Heart left ventricle (tissue), 16 donors: ENCODE measurements around the gene KIF26A. TPM values are rescaled to one million over a fixed set of nuclear protein-coding genes. Genes with fewer than 3 reads are reported as not detected.
A peak's percentile ranks its signal among the peaks of the same experiment; 100 is the strongest.

Experiments used
- ATAC-seq, 4 donors: fragments of 200-7000 bp; cut with Tn5 transposase; one replicate each; pipeline ENCODE4 v1.9.1; 2020 to 2022; ENCODE audit warnings: moderate library complexity in 4 of 4, mild to moderate bottlenecking in 3 of 4, moderate number of reproducible peaks in 1 of 4
- DNase-seq, 5 donors: peaks; one replicate each; pipeline ENCODE4 v3.0.0-alpha.2; 2020
- H3K27ac ChIP-seq, 12 donors: fragments of 200-600 bp; sonication (generic) in 4 of 12; one replicate each; pipeline versions ENCODE4 v1.5.0 to v1.8.0; 2016 to 2022; ENCODE audit warnings: mild to moderate bottlenecking in 2 of 12
- H3K27me3 ChIP-seq, 9 donors: fragments of 200-600 bp; sonication (generic) in 2 of 9; one replicate each; pipeline versions ENCODE4 v1.5.1 to v1.8.0; 2016 to 2022; ENCODE audit warnings: mild to moderate bottlenecking in 3 of 9
- H3K36me3 ChIP-seq, 9 donors: fragments of 200-600 bp; sonication (generic) in 2 of 9; one replicate each; pipeline versions ENCODE4 v1.5.0 to v1.8.0; 2018 to 2022; ENCODE audit warnings: mild to moderate bottlenecking in 2 of 9
- H3K4me1 ChIP-seq, 12 donors: fragments of 200-600 bp; sonication (generic) in 4 of 12; one replicate each; pipeline versions ENCODE4 v1.5.0 to v1.8.0; 2016 to 2022; ENCODE audit warnings: mild to moderate bottlenecking in 3 of 12
- H3K4me3 ChIP-seq, 12 donors: fragments of 200-600 bp; sonication (generic) in 4 of 12; one replicate each; pipeline versions ENCODE4 v1.5.0 to v1.8.0; 2017 to 2022; ENCODE audit warnings: mild to moderate bottlenecking in 9 of 12, moderate library complexity in 4 of 12
- H3K9me3 ChIP-seq, 12 donors: fragments of 200-600 bp; sonication (generic) in 4 of 12; one replicate each; pipeline versions ENCODE4 v1.5.0 to v1.8.0; 2016 to 2022; ENCODE audit warnings: mild to moderate bottlenecking in 1 of 12
- CTCF ChIP-seq, 12 donors: fragments of 200-600 bp; sonication (generic) in 4 of 12; IDR thresholded peaks; one replicate each; pipeline versions ENCODE4 v1.5.0 to v1.8.0; 2018 to 2022; ENCODE audit warnings: antibody characterized with exemption in 12 of 12, mild to moderate bottlenecking in 5 of 12
- POLR2A ChIP-seq, 2 donors: fragments of 450-650 bp; IDR thresholded peaks; one replicate each; pipeline ENCODE4 v1.6.1; 2017; ENCODE audit warnings: antibody characterized with exemption in 2 of 2, mild to moderate bottlenecking in 2 of 2, moderate library complexity in 2 of 2
- WGBS, 4 donors: extraction: QIAGEN DNeasy Blood & Tissue Kit in 2 of 4; methylation state at CpG; one replicate each; pipeline versions ENCODE4 v1.1.5 to v1.1.7; 2013 to 2018; 5-methylcytosine and 5-hydroxymethylcytosine counted together
- intact Hi-C, 10 donors: fragments of 100-400 bp; cut with DNase I; formaldehyde crosslinking; loops; one replicate each; pipeline versions ENCODE4 v1.11.1 to v1.14.2; 2022
- polyA plus RNA-seq, 2 donors: library from polyadenylated mRNA; stranded (reverse); fragments of 200-250 nt; gene quantifications; one replicate each; pipeline ENCODE4 v1.2.3, GENCODE V29; 2013
- total RNA-seq, 9 donors: library from RNA; depleted of rRNA in 2 of 9; stranded (reverse); fragments of >200 nt in 2 of 9; fragmentation: NEBNext Ultra II Directional in 3 of 9; extraction: Animal tissue kit (Norgen Biotek cat#: 25700) in 3 of 9; gene quantifications; one replicate each; pipeline versions ENCODE4 v1.1.0 to v1.2.4, GENCODE V29; 2016 to 2023
- donor health status: ischemic (EF 13 %, LVEDD 7.1; RV severe dilation, severe dysfunction).
- donor health status: healthy with polysubstance abuse.
- donor health status: DM: no; HTN: yes; CAD: no.
- donor health status: DM: no; HTN: no; CAD: no.
- donor health status: ischemic (EF 25% LVEDD 6.9; RV normal size, moderate dysfunction).
- donor health status: ischemic (EF 25% LVEDD 5.7; RV mildly dilated, moderate dysfunction).
- donor health status: healthy.
- donor health status: DM: yes; HTN: yes; CAD: no.
- donor health status: ischemic (EF 35%, LVEDD 5.7; RV mildly dilated, moderate dysfunction).
- donor health status: nonischemic (EF 11% LVEDD 7.7; RV severe dilation, severe dysfunction).
- donor health status: DM: yes; HTN: yes; CAD: no.
- donor health status: PGD.
- donor health status: ischemic (EF 29% LVEDD 5.4; RV normal size, mild dysfunction).
- donor health status: nonischemic (EF 23%, LVEDD 6.1; RV moderate dilation, normal function).

KIF26A gene
- total and polyA plus RNA-seq, 11 donors, result 4.9 to 12.6 (median 7.8) TPM

- DNase-seq (peak in 3 of 5 donors; percentile 9 to 52 (median 18)), ATAC-seq (no peak)
- intact Hi-C loops, result no loop called here
- H3K27ac ChIP-seq, result no peak overlapping the region
- 64 to 78% (median 73%) methylated on average over 19 to 23 of the region's 23 CpGs for WGBS, 4 donors
- H3K4me1 ChIP-seq, result peaks cover 0 to 18% (median 4%) of the 10 kb centered on the region in 12 donors
- H3K36me3 ChIP-seq, result no peaks in the 10 kb centered on the region
- TF ChIP-seq POLR2A (IDR thresholded peaks at IDR 0.05) (no peak), CTCF (IDR thresholded peaks at IDR 0.05) (no peak)
- H3K9me3 ChIP-seq, result no peaks in the 10 kb centered on the region
- peaks cover 19 to 46% (median 29%) of the 10 kb centered on the region in 9 donors for H3K27me3 ChIP-seq
- no peak overlapping the region for H3K4me3 ChIP-seq
These were observed 24.6 kb upstream of the KIF26A start for GRCh38 chr14:104113631-104114420.

DNA sequence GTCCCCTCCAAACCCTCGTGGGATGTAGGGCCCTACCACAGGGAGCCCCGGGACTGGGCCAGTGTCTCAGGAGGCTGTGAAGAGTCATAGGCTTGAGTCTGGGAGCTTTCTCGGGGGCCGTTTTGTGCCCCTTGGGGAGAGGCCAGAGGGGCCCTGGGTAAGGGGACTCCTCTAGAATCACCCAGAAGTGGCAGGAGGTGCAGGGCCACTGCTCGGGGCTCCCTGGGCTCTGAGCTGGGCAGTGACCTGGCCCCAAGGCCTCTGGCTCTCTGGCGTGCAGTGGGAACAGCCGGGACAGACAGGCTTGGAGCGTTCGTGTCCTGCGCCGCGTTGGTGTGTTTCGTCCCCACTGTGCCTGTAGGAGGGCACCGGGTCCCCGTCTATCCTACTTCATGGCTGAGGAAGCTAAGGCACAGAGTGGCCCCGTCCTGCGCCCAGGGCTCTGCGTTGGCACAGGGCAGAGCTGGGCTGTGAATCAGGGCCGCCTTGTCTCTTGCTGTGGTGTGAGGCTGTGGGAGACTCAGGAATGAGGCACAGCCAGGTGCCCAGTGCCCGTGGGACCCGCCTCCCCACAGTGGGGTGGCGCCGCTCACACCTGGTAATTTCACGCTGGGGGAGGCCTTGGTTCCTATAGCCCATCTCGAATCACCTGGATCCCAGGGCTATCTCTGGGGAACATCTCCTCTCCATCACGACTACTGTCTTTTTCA, 23.8 kb upstream of the KIF26A start:
- ATAC-seq (no peak), DNase-seq (peak in 3 of 5 donors; percentile 11 to 44 (median 21))
- H3K4me3 ChIP-seq, result no peak overlapping the region
- H3K4me1 ChIP-seq, result peaks cover 0 to 18% (median 4%) of the 10 kb centered on the region in 12 donors
- no peak for TF ChIP-seq POLR2A (IDR thresholded peaks at IDR 0.05)
- no peak for TF ChIP-seq CTCF (IDR thresholded peaks at IDR 0.05)
- no peaks in the 10 kb centered on the region for H3K36me3 ChIP-seq
- H3K9me3 ChIP-seq, result no peaks in the 10 kb centered on the region
- 78 to 86% (median 81%) methylated on average over 12 to 26 of the region's 26 CpGs for WGBS, 4 donors
- intact Hi-C loops, result no loop called here
- H3K27ac ChIP-seq, result no peak overlapping the region
- H3K27me3 ChIP-seq, result peaks cover 19 to 53% (median 35%) of the 10 kb centered on the region in 9 donors

- peak in 3 of 5 donors; percentile 6 to 46 (median 19) for DNase-seq
- intact Hi-C loops, result no loop called here
These were observed 23.2 kb upstream of the KIF26A start for GRCh38 chr14:104115131-104115600.

More at GRCh38 chr14:104115131-104115600, 23.2 kb upstream of the KIF26A start:
- Histone ChIP-seq H3K27ac (no peak overlapping the region), H3K36me3 (no peaks in the 10 kb centered on the region), H3K9me3 (no peaks in the 10 kb centered on the region), H3K4me1 (peaks cover 0 to 18% (median 4%) of the 10 kb centered on the region in 12 donors), H3K4me3 (no peak overlapping the region), H3K27me3 (peaks cover 19 to 59% (median 35%) of the 10 kb centered on the region in 9 donors)
- TF ChIP-seq POLR2A (IDR thresholded peaks at IDR 0.05) (no peak), CTCF (IDR thresholded peaks at IDR 0.05) (no peak)
- WGBS, 4 donors, result 73 to 81% (median 79%) methylated on average over 11 of the region's 11 CpGs
- ATAC-seq, result no peak
